Measurements from ENCODE around the gene TTLL11.
"Not testable (repeated sequence)": the region's sequence is repeated elsewhere in the genome, so short reads cannot be mapped to it uniquely, and the experiment has no call there.

TTLL11 gene

DNA sequence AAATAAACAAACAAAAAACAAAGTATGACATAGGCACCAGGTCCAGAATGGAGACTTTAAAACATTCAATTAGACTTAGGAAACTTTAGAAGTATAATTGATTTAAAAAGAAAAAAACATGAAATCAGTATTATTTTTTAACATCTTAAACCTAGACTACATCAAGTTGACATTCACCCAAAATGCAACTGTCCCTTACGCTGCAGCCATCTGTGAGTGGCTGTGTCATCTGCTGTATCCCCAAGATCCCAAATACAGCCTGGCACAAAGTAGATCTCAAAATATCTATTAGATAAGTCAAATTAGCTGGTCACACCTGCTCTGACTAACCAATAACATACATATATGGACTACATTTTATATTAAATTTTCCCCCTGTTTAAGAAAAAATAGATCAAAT is 7.8 kb downstream of the TTLL11 start:
- DNase-seq (ENCODE audit: low read depth in 1 of 2, low spot score in 1 of 2) = no peak

DNA sequence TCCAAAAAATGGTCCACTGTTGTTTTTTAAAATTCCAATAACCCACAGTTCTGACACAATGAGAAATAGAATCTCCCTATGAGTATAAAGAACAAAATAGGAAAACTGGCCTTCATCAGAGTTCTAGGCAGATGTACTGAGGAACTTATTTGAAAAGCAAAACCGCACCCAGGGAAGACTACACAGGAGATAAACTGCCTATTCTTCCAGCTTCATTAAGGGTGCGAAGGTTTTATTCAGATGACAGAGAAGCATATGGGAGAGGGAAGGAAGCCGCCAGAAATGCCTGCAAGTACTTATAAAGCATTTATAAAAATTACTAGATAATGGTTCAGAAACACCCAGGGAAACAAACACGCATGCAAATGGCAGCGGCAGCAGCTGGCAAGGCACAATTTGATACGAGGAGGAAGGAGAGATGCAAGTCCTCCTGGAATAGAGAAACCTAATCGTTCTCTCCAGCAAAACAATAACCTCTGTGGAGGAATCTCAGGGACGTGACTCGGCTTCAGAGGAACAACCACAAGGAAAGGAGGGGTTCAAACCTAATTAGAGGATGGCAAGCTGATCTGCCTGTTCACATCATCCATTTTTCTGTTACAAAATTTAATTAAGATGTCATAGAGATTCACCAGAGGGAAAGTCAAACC is 9.0 kb downstream of the TTLL11 start:
- DNase-seq (ENCODE audit: low read depth in 1 of 2, low spot score in 1 of 2) = no peak

DNA sequence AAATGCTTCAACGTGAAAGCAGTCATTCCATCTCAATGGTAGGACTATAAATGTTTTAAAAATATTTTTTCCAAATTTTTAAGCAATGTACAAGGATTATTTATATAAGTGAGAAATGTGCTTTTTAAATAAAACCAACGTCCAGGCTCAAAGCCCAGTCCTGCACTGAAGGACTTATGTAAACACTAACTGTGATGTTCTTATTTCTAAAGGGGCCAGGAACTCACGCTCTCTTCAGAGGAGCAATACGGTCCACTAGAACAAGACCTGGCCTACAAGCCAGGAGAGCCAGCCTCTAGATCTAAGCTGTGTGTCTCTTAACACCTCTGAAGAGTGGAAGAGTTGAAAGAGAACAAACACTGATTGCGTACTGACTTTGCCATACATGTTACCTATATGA is 12.1 kb downstream of the TTLL11 start:
- DNase-seq (ENCODE audit: low read depth in 1 of 2, low spot score in 1 of 2) = no peak

DNA sequence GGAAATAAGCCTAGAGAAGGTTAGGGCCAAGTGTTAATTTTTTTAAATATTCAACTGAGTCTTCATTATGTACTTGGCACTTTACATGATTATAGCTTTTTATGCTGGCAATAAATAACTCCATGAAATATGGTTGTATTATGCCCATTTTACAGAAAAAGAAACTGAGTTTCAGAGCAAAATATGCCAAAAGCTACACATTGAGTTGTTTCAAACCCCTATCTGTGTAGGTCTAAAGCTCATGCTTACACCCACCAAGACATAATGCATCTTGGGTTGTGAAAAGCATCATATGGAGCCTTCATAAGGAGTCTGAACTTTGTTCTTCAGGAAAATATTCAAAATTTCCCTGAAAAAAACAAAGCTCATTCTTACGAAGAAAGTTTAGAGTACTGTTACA is 14.6 kb downstream of the TTLL11 start:
- DNase-seq (ENCODE audit: low read depth in 1 of 2, low spot score in 1 of 2) = no peak

DNA sequence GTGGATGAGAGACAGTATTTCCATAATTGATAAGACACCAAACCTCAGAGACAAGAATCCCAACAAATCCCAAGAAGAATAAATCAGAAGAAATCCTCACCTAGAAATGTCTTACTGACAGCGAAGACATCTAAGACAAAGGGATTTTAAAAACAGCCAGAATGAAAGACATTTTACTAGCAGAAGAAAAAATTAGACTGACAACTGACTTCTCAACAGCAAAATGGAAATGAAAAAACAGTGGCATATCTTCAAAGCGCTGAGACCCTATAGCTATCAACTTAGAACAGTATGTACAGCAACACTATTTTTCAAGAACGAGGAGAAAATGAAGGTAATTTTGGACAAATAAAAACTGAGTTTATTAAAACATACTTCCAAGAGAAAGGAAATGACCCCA is 16.3 kb downstream of the TTLL11 start:
- DNase-seq (ENCODE audit: low read depth in 1 of 2, low spot score in 1 of 2) = no peak

DNA sequence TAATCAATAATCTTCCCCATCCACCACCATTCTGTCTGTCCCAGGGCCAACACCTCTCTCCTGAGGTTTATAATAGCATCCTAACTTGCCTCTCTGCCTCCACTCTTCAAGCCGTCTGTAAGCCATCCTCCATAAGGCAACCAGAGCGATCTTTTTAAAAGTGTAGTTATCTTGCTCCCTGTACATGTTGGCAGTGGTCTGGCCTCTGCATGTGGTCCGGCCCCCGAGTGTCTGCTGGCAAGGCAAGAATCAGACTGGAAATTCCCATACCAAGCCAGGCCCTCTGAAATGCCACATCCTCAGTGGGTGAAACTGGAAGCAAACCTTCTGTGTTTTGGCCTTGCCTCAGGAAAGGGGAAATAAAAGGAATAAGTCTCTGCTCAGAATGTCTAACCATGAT is 17.0 kb downstream of the TTLL11 start:
- no peak for DNase-seq (ENCODE audit: low read depth in 1 of 2, low spot score in 1 of 2)

DNA sequence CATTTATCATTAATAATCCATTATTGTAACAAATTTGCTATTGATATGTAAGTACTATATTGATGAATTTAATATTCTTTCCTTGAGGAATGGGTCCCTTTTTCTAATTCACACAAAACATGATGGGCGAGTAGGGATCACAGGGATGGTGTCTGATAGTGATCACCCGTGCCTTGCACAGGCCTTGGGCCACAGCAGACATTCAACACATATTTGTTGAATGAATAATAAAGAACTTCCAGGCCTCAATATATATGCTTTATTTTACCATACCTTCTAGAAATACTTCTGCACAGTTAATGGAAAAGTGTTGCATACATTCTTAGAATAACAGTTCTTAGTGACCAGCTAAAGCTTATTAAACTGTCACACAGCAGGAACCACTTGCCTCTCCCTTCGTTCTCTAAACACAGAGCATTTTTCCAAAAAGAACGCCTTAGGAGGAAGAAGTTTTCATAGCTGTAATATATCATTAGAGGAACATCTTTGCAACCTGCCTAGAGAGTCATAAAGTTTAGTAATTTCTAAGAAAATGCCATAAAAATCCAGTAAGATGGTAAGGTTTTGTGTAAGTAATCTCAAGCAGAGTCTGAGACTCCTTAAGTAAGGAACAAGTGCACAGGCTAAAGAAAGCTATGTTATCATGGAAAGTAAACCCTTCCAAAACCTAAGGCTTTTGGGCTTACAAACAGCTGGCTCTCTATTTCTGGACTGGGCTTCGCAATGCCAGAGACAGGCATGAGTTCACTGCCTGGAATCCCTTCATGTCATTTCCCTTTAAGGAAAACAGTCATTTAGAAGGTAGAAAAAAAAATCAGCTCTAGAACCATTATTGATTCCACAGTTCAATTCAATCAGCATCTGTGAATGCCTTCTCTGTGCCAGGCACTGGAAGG is 17.7 kb downstream of the TTLL11 start:
- no peak for DNase-seq (ENCODE audit: low read depth in 1 of 2, low spot score in 1 of 2)

DNA sequence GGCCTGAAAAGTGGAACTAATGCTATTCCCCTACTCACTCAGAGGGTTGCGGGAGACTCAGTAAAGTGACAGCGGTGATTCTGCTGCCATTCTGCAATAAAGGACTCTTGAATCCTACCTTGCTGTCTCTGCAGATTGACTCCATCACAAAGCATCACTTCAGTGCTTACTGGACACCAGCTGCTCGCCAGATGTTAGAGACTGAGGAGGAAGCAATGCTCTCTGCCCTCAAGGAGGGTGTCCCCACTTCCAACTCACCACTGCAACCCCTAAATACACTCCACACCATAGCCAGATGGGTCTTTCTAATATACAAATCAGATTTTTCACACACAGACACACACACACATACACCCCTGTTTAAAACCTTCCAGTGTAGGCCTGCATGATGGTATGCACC is 21.4 kb downstream of the TTLL11 start:
- DNase-seq (ENCODE audit: low read depth in 1 of 2, low spot score in 1 of 2) = no peak

DNA sequence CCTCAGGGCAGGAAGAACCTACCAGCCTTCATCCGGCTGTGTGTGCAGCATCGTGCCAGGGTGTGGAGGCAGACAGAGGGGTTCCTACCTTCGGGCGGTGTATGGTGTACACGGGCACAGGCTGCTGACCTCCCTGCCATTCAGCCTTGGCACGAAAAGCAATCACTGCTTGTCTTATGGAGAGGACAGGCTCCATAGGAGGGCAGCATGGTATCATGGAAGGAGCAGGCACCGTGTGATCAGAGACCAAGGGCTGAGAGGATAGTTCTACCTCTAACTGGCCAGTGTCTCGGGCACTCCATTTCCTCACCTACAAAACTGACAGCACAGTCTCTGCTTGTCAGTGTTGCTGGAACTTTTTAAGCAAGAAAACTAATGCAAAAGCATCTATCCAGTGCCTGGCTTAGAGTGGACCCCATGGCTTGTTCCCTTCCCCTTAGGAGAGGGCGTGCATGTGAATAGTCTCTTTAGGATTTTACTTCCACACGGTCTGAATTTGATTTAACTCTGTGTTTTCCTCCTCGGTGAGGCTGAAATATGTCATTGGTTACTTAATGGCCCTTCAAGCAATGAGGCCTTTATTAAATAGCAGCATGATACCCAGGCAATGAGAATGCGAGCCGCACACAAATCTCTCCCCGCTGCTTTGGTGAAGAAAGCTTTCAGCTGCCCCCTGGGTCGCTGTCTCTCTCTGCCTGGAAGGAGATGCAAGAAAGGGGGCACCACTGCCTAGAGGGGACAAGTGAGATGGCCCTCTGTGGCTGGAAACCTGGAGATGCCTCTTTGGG is 22.2 kb downstream of the TTLL11 start:
- no peak for DNase-seq (ENCODE audit: low read depth in 1 of 2, low spot score in 1 of 2)

DNA sequence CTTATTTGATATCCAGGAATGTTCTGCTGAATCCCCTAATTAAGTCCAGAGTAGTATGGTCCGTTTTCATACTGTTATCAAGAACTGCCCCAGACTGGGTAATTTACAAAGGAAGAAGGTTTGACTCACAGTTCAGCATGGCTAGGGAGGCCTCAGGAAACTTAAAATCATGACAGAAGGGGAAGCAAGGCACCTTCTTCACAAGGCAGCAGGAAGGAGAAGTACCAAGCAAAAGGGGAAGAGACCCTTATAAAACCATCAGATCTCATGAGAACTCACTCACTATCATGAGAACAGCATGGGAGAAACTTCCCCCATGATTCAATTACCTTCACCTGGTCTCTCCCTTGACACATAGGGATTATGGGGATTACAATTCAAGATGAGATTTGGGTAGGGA is 26.4 kb downstream of the TTLL11 start:
- not testable (repeated sequence) for DNase-seq (ENCODE audit: low read depth in 1 of 2, low spot score in 1 of 2)

DNA sequence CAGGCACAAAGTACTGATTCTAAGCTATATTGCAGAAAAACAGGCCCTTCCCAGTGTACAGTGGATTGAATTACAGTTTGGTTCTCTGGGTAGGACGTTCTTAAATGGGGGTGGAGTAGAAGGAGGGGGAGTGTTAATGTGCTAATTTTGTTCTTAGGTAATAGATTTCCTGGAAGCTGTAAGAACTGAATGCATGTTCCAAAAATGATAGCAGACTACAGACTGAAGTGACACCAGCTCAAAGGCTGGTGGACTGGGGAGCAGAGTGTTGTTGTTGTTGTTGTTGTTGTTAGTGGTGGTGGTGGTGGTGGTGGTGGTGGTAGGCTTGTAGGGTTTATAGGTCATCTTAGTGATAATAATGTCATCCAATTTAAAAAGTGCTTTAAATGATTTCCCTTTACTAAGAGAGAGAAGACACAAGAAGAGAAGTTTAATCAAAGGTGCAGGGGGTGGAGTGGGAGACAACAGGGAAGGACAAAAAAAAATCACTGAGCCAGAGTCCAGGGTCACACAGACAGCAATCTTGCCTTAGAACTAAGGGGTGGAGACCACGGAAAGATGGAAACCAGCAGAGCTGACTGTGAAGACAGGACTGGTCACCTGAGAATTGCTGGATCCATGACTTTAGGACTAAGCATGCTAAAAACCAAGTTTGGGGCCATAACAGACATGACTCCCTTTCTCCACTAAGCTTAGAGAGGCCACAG is 27.0 kb downstream of the TTLL11 start:
- no peak for DNase-seq (ENCODE audit: low read depth in 1 of 2, low spot score in 1 of 2)

DNA sequence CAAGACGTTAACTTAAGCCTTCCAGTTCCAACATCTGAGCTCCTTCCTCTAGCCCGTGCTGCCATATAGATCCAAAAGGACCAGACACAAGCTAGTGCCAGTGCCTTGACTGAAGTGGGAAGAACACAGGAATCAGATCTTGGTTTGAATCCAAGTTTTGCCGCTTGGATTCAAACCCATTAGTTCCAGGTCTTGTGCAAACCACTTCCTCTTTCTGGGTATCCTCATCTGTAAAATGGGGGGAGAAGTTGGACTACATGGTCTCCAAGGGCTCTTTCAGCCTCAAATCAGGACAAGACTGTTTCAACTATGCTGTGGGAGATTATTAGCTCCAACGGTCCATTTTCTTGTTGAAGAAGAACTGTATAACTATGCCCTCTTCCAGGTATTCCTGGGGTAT is 32.6 kb downstream of the TTLL11 start:
- no peak for DNase-seq (ENCODE audit: low read depth in 1 of 2, low spot score in 1 of 2)

DNA sequence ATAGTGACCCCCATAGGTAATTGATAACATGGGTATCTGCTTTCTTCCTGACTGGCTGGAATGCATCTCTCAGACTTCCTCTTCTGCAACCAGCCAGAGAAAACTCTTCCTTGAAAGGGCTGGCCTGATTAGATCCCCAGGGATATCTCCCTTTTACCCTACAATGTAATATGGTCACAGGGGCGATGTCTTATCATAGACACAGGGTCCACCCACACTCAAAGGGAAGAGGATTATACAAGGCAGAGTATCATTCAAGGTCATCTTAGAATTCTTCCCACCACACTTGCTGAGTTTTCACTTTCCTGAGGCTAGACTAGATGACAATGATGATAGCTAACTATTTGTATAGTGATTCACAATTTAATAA is 33.2 kb downstream of the TTLL11 start:
- DNase-seq (ENCODE audit: low read depth in 1 of 2, low spot score in 1 of 2) = no peak

DNA sequence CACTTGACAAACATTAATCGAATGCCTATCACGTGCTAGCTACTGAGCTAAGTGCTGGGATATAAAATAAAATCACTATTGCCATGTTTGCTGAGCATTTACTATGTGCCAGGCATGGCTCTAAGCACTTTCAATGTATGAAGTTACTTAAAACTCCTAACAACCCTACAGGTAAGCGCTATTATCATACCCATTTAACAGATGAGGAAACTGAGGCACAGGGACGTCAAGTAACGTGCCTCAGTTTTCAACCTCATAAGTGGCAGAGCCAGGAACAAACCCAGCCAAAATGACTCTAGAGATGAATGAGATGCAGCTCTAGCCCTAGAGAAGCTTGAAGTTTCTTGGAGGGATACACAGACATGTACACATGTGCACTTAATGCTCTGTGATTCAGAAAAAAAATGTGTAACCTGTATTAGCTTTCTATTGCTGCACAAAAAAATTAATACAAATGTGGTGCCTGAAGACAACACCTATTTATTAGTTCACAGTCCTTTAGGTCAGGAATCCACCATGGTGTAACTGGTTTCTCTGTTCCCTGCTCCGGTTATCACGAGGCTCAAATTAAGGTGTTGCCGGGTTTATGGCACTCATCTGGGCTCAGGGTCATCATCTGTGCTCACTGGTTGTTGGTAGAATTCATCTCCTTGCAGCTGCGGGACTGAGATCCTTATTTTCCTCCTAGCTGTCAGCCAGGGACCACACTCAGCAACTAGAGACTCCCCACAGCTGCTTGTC is 33.7 kb downstream of the TTLL11 start:
- DNase-seq (ENCODE audit: low read depth in 1 of 2, low spot score in 1 of 2) = no peak

DNA sequence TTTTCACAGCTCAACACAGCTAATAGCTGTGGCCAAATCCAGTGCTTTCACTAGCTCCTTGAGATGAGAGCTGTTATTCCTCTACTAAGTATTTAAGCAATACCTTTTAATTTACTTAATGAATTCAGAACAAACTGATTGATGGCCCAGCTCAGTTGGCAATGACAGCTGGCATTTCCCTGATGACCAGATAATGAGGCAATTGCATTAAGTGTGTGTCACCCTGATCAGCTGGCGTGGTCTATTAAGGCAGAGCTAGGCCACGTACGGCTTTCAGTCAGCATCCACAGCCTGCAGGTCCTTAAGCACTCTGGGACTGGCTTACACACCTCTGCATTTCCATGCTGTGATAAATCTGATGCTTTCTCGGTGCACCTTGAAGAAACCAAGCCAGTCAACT is 34.4 kb downstream of the TTLL11 start:
- DNase-seq (ENCODE audit: low read depth in 1 of 2, low spot score in 1 of 2) = no peak

DNA sequence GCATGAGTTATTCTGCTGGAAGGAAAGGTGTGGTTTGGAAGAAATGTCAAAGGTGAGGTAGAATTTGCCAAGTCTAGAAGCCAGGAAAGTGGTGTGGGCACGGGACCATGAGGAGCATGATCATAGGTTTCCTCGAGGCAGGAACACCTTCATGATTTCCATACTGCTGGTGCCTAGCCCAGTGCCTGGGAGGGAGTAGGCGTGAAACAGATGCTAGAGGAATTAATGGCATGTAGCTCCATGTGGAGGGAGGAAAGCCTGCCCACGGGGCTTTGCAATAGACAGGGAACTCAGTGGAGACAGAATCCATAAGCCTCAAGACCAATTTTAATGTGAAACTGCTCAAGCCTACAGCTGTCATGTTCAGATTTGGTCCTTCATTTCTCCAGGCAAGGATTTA is 35.1 kb downstream of the TTLL11 start:
- DNase-seq (ENCODE audit: low read depth in 1 of 2, low spot score in 1 of 2) = no peak

DNA sequence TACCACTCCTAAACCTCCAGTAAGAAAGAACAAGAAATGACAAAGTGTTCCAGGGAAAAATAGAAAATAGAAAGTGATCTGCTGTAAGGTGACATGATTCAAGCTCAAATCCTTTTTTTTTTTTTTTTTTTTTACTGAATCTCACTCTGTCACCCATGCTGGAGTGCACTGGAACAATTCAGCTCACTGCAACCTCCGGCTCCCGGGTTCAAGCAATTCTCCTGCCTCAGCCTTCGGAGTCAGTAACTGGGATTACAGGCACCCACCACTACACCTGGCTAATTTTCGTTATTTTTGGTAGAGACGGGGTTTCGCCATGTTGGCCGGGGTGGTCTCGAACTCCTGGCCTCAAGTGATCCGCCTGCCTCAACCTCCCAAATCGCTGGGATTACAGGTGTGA is 35.9 kb downstream of the TTLL11 start:
- DNase-seq (ENCODE audit: low read depth in 1 of 2, low spot score in 1 of 2) = no peak

DNA sequence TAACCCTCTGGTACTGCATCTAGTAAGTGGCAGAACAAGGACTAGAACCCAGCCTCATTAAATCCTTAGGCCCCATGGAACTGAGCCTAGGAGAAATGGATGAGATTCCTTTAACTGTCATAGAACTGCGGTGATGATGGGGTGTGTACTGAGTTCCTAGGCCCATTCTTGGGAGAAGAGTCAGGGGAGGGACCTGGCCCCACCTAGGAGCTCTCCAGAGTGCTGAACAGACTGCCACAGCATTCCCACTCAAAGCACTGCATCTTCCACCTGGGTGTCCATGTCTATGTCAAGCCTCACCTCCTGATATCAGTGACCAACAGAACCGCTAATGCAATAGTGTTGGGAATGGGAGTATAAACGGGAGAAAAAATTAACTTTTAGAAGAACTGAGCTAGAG is 36.6 kb downstream of the TTLL11 start:
- DNase-seq (ENCODE audit: low read depth in 1 of 2, low spot score in 1 of 2) = no peak

DNA sequence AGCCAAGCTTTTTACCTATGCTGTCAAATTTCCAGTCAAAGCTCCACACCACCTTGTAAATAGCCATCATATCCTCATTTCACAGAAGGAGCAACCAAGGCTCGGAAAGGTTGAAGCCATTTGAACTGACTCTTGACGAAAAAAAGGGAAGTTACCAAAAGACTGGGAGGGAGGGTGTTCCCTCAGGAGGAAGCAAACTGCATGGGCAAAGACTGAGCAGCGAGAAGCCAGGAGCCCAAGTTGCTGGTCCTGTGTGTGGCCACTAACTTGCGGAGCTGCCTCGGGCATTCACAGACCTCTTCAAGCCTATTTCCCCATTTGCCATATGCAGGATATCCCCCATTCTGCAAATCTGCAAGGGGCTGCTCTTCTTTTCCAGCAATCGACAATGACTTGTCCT is 37.4 kb downstream of the TTLL11 start:
- DNase-seq (ENCODE audit: low read depth in 1 of 2, low spot score in 1 of 2) = no peak

DNA sequence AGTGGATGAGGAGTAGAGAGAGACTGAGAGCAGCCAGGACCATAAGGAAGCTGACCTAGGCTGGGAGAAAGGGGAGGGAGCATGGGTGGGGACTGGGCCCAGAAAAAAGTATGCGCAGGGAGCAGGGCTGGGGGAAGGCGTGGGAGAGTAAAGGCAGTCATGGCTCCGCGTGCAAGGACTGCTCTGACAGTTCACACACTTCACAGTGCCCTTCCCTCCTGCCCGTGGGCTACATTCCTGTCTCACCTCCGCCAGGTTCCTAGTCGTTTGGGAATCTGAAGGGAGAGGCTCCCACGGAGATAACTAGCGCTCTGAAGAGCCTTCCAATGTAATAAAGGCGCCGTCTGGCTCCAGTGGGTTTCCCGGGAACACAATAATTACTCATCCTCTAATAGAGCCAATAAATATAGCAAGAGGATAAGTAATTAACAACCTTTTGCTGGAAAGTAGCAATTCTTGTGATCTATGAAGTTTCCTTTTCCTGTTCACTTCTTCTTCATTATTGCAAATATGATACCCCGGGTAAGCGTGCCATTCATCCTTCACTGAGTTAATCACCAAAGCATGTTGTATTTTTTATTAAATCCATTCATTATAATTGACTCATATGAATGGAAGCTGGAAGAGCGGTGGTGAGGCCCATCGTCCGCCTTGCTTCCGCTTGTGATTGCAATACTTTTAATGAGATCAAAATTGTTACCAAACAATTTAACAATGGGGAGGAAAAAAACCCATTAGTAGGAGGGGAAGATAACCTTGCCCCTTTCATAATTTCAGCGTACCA is 39.3 kb downstream of the TTLL11 start:
- no peak for DNase-seq (ENCODE audit: low read depth in 1 of 2, low spot score in 1 of 2)
